ENCODE measurements around the gene SCNN1A. TPM values are rescaled to one million over a fixed set of nuclear protein-coding genes. Genes with fewer than 3 reads are reported as not detected.

The SCNN1A gene
- total and polyA plus RNA-seq, 2 of the 4 experiments (the other 2 are of a cell fraction), result 0.41 TPM; not detected in 1

DNA sequence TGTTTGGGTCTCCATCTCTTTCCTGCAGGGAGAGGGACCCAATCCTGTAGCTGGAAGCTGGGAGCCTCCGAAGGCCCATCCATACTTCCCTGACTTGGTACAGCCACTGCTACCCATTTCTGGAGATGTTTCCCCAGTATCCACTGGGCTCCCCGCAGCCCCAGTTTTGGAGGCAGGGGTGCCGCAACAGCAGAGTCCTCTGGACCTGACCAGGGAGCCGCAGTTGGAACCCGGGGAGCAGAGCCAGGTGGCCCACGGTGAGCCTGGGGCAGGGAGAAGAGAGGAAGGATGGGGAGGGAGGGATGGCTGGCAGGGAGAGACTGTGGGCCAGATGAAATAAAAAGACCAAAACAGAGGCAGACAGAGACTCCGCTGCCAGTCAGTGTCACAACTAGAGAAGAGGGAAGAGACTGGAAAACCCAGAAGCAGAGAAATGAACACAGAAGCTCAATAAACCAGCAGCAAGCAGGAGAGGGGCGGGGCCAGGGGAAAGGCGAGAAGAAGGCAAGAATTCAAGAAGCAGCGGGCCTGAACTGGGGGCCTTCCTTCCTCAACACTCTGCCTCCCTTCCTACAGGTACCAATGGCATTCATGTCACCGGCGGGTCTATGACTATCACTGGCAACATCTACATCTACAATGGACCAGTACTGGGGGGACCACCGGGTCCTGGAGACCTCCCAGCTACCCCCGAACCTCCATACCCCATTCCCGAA lies 14.9 kb upstream of the SCNN1A start:
- dilution Hi-C loops (cut with HindIII; ENCODE audit: low sequenced_read_pairs, unreplicated experiment) (no loop called here), intact Hi-C loops (cut with micrococcal nuclease) (no loop called here), in situ Hi-C loops (cut with MboI; ENCODE audit: low sequenced_read_pairs) (no loop called here)
- Histone ChIP-seq H3K18ac (ENCODE audit: low read depth, low read length) (no peak overlapping the region), H4K5ac (ENCODE audit: low read depth, low read length) (no peak overlapping the region), H3K27ac (ENCODE audit: insufficient read depth, low read length) (no peak overlapping the region), H2AFZ (replicated peaks; ENCODE audit: low read length, poor library complexity) (no peak overlapping the region), H3K4me2 (ENCODE audit: low read depth, low read length) (no peak overlapping the region), H4K20me1 (ENCODE audit: insufficient read depth, low read length) (peaks cover 4% of the 10 kb centered on the region; the same call in 1 of the 2 replicates), H3K36me3 (ENCODE audit: control insufficient read depth, insufficient read depth, low read length) (peaks cover 62% of the 10 kb centered on the region), H2BK5ac (ENCODE audit: low read depth, low read length, poor library complexity, severe bottlenecking) (no peak overlapping the region), H3K23ac (ENCODE audit: low read depth, low read length) (no peak overlapping the region), H3K9me1 (ENCODE audit: insufficient read depth, low read length) (peaks cover 23% of the 10 kb centered on the region), H3K4me1 (ENCODE audit: control insufficient read depth, insufficient read depth, low read length) (peaks cover 6% of the 10 kb centered on the region), H2AK9ac (replicated peaks; ENCODE audit: low read depth, low read length, poor library complexity) (peak overlapping the region; percentile 7), H3K27me3 (ENCODE audit: control insufficient read depth, insufficient read depth, low read length) (no peaks in the 10 kb centered on the region), H3K4ac (ENCODE audit: low read depth, low read length) (no peak overlapping the region), H3K4me3 (ENCODE audit: insufficient read depth, low read depth, low read length) (no peak overlapping the region), H2BK120ac (ENCODE audit: low read depth, low read length) (no peak overlapping the region), H2BK20ac (ENCODE audit: low read depth, low read length) (no peak overlapping the region), H3K9me3 (ENCODE audit: control insufficient read depth, insufficient read depth, low read length) (no peaks in the 10 kb centered on the region), H3K79me1 (ENCODE audit: low read depth in 1 of 2, low read length in 2 of 2) (peaks cover 10 to 38% of the 10 kb centered on the region in 2 experiments; a peak in 3 of 4 replicates), H2BK15ac (ENCODE audit: low read depth, low read length) (no peak overlapping the region), H3K56ac (ENCODE audit: extremely low read depth, insufficient read depth, low read length) (no peak overlapping the region), H3K9ac (ENCODE audit: low read depth, low read length) (no peak overlapping the region), H3K14ac (replicated peaks; ENCODE audit: low read depth, low read length) (no peak overlapping the region), H2AK5ac (ENCODE audit: low read depth, low read length) (no peak overlapping the region), H4K91ac (ENCODE audit: insufficient read depth, low read depth, low read length) (no peak overlapping the region), H4K8ac (ENCODE audit: low read depth in 2 of 2, low read length in 2 of 2) (no peak overlapping the region)
- no peak for DNase-seq
- TF ChIP-seq MAFK (IDR thresholded peaks at IDR 0.05; ENCODE audit: low read depth, low read length) (no peak), MXI1 (IDR thresholded peaks at IDR 0.05; ENCODE audit: borderline replicate concordance, low read depth, low read length) (no peak), POLR2A (IDR thresholded peaks at IDR 0.05; ENCODE audit: low read depth, low read length) (no peak), MAZ (IDR thresholded peaks at IDR 0.05; ENCODE audit: borderline replicate concordance, low read depth, low read length) (no peak), CEBPB (IDR thresholded peaks at IDR 0.05; ENCODE audit: low read depth, low read length) (no peak), SMC3 (IDR thresholded peaks at IDR 0.05; ENCODE audit: low read depth, low read length) (no peak), RCOR1 (IDR thresholded peaks at IDR 0.05; ENCODE audit: insufficient replicate concordance, low read length) (no peak), RAD21 (IDR thresholded peaks at IDR 0.05; ENCODE audit: low read length) (no peak), FOS (IDR thresholded peaks at IDR 0.05; ENCODE audit: low read depth, low read length) (no peak), BHLHE40 (IDR thresholded peaks at IDR 0.05; ENCODE audit: low read depth, low read length) (no peak)
- TF ChIP-seq, protein P1, sequence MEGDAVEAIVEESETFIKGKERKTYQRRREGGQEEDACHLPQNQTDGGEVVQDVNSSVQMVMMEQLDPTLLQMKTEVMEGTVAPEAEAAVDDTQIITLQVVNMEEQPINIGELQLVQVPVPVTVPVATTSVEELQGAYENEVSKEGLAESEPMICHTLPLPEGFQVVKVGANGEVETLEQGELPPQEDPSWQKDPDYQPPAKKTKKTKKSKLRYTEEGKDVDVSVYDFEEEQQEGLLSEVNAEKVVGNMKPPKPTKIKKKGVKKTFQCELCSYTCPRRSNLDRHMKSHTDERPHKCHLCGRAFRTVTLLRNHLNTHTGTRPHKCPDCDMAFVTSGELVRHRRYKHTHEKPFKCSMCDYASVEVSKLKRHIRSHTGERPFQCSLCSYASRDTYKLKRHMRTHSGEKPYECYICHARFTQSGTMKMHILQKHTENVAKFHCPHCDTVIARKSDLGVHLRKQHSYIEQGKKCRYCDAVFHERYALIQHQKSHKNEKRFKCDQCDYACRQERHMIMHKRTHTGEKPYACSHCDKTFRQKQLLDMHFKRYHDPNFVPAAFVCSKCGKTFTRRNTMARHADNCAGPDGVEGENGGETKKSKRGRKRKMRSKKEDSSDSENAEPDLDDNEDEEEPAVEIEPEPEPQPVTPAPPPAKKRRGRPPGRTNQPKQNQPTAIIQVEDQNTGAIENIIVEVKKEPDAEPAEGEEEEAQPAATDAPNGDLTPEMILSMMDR (conservative IDR thresholded peaks at IDR 0.05; ENCODE audit: low read depth, low read length), result no peak
- TF ChIP-seq, protein P2, sequence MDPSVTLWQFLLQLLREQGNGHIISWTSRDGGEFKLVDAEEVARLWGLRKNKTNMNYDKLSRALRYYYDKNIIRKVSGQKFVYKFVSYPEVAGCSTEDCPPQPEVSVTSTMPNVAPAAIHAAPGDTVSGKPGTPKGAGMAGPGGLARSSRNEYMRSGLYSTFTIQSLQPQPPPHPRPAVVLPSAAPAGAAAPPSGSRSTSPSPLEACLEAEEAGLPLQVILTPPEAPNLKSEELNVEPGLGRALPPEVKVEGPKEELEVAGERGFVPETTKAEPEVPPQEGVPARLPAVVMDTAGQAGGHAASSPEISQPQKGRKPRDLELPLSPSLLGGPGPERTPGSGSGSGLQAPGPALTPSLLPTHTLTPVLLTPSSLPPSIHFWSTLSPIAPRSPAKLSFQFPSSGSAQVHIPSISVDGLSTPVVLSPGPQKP (IDR thresholded peaks at IDR 0.05; ENCODE audit: borderline replicate concordance, low read depth, low read length), result no peak
- ATAC-seq (ENCODE audit: low read depth), result no peak
- CTCF ChIA-PET, result interaction anchor here (0.7 kb wide), 1 partner anchor 82 kb away, joined by 7 read pairs; no protein-coding TSS in a partner anchor
- WGBS, 2 experiments (ENCODE audit: extremely low coverage in 2 of 2, insufficient read length in 1 of 2), result 89% methylated on average over 7 of the region's 15 CpGs; no CpG with 5 or more reads in 1 of the 2 experiments
- POLR2A ChIA-PET (ENCODE audit: unreplicated experiment), result interaction anchor here (0.7 kb wide), 1 partner anchor 471 kb away, joined by 6 read pairs; no protein-coding TSS in a partner anchor
- no TSS peak for BruUV-seq (replicated peaks)

Data from IMR-90 (cell line).